GM10248 (cell line): ENCODE data around the gene MYO1F.

Experiments
- CTCF ChIA-PET: fragments of 300-600 bp; sonication (Branson Sonifier 250); formaldehyde crosslinking; extraction: SDS; loops from one replicate; lab custom pipeline; 2021; ENCODE audit warnings: antibody characterized with exemption; lab: Yijun Ruan, JAX
- POLR2A ChIA-PET: fragments of 350-650 bp; sonication (Branson Sonifier 250); formaldehyde crosslinking; extraction: SDS; loops from one replicate; lab custom pipeline; 2020; ENCODE audit warnings: antibody characterized with exemption; lab: Yijun Ruan, JAX
- DNase-seq: peaks from one replicate; pipeline ENCODE4 v3.0.0; 2012; ENCODE audit errors: extremely low spot score
- TF ChIP-seq, protein P1 (sequence below): IDR thresholded peaks from 2 replicates; pipeline ENCODE4 v1.5.1; 2012; ENCODE audit warnings: mild to moderate bottlenecking, low read depth; ENCODE audit errors: extremely low read depth, missing control alignments, control extremely low read depth

MYO1F gene

GRCh38 chr19:8592231-8593009 is 15.2 kb upstream of the MYO1F start:
- peak; percentile 26 for DNase-seq
- TF ChIP-seq, protein P1, sequence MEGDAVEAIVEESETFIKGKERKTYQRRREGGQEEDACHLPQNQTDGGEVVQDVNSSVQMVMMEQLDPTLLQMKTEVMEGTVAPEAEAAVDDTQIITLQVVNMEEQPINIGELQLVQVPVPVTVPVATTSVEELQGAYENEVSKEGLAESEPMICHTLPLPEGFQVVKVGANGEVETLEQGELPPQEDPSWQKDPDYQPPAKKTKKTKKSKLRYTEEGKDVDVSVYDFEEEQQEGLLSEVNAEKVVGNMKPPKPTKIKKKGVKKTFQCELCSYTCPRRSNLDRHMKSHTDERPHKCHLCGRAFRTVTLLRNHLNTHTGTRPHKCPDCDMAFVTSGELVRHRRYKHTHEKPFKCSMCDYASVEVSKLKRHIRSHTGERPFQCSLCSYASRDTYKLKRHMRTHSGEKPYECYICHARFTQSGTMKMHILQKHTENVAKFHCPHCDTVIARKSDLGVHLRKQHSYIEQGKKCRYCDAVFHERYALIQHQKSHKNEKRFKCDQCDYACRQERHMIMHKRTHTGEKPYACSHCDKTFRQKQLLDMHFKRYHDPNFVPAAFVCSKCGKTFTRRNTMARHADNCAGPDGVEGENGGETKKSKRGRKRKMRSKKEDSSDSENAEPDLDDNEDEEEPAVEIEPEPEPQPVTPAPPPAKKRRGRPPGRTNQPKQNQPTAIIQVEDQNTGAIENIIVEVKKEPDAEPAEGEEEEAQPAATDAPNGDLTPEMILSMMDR: no peak
- POLR2A ChIA-PET: no interaction called here
- CTCF ChIA-PET: interaction anchor here (1.2 to 4.8 kb wide), 2 partner anchors 12 to 102 kb away, joined by 3 to 59 read pairs; no protein-coding TSS in a partner anchor

- no peak for DNase-seq
- CTCF ChIA-PET: interaction anchor here (6.7 kb wide), 1 partner anchor 11 kb away, joined by 67 read pairs; the partner anchor contains the start of gene MYO1F
- POLR2A ChIA-PET: no interaction called here
- TF ChIP-seq, protein P1: no peak
These were observed 12.0 kb upstream of the MYO1F start for GRCh38 chr19:8589177-8589714.

DNA sequence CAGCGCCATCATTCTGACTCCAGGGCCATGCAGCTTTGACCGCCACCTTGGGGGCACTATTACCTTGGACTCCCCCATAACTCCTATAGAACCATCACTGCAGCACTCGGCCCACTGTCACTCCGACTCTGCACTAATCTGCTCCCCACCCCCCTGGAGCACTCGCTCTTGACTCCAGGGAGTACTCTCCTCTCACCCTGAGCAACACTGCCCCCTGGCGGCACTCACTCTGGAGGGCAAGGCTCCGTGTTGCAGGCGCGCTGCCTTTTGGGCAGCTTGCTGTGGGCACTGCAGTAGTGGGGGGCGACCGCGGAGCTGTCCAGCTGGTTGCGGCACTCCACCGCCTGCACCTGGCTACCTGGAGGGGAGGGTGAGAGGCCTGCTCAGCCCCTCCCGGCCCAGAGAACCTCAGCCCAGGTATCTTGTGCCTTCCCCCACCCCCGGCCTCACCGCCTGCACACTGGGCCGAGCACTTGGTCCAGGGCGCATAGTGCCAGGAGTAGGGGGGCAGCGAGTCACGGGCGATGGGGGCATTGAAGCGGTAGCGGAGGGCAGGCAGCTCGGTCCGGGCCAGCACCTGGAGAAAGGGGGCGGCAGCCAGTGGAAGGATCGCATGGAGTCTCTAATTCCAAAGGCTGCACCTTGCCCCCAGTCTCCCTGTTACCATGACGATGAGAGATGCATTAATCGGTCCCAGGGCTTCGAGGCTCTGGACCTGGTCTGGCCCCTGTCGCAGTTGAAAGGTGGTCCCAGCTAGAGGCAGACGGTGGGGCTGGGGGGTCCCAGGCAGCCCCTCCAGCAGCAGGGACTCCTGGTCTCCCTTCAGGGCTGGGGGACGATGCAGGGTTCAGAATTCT is 8.9 kb upstream of the MYO1F start:
- DNase-seq: no peak
- TF ChIP-seq, protein P1: peak; percentile 47
- CTCF ChIA-PET: interaction anchor here (0.8 to 6.7 kb wide), 6 partner anchors 8 to 232 kb away, joined by 3 to 67 read pairs (median 5); partner anchors contain the start of gene MYO1F
- POLR2A ChIA-PET: no interaction called here

DNA sequence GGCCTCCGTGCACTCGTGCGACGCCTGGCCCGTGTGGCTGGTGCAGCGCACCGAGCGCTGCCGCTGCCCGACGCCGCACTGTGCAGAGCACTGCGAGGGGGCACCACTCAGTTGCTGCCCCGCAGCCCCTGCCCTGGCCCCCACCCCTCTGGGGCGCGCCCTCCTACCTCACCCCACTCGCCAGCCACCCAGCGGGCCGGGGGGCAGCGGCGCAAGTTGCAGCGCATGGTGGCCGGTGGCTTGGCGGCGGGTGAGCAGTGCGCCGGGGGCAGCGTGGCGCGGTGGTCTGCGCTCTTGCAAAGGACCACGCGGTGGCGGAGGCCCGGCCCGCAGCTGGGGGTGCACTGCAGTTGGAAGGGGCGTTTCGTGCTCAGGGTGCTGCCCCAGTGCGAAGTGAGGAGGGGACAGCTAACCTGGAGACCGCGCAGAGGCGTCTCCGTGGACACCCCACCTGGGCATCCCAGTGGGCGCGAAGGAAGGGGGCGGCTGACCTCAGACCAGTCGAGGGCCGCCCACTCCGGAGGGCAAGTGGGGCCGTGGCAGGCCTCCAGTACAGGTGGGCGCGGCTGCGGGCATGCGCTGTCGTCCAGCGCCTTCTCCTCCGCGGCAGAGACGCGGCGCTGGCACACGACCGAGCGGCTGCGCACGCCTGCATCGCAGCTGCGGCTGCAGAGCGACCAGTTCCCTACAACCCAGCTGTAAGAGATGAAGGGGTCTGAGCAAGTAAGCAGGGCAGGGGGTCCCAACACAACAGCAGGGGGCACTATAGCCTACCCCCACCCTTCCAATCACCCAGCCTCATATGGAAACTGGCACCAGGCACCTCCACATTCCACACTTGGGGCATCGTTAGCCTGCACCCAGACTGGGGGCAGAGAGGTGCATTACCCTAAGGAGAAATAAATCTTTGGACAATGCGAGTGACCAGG is 8.0 kb upstream of the MYO1F start:
- ChIA-PET POLR2A (no interaction called here), CTCF (interaction anchor here (1.0 to 6.7 kb wide), 5 partner anchors 7 to 233 kb away, joined by 3 to 67 read pairs (median 4); partner anchors contain the start of gene MYO1F)
- no peak for DNase-seq
- TF ChIP-seq, protein P1: no peak

- CTCF ChIA-PET: interaction anchor here (0.7 to 7.5 kb wide), 35 partner anchors 8 to 311 kb away, joined by 3 to 72 read pairs (median 5); partner anchors contain the start of genes MARCHF2 and ZNF414
- TF ChIP-seq, protein P1: peak; percentile 100
- peak; percentile 86 for DNase-seq
- POLR2A ChIA-PET: interaction anchor here (0.6 kb wide), 1 partner anchor 228 kb away, joined by 4 read pairs; no protein-coding TSS in a partner anchor
These were observed 3.6 kb upstream of the MYO1F start for GRCh38 chr19:8580710-8581281.
